ENCODE measurements around the gene RASGRF1.

The RASGRF1 gene

GRCh38 chr15:79050341-79050740 is 40.2 kb downstream of the RASGRF1 start:
- Mint-ChIP-seq H3K27me3 (peaks cover 21 to 35% of the 10 kb centered on the region in 2 donors), H3K9me3 (no peaks in the 10 kb centered on the region), H3K4me3 (no peak overlapping the region), H3K36me3 (peaks cover 0 to 3% of the 10 kb centered on the region in 2 donors), H3K27ac (no peak overlapping the region), H3K4me1 (no peaks in the 10 kb centered on the region)
- DNase-seq = no peak
- no peak for ATAC-seq (replicated peaks)

- no peak overlapping the region for H3K27ac Mint-ChIP-seq
- peaks cover 16 to 33% of the 10 kb centered on the region in 2 donors for H3K27me3 Mint-ChIP-seq
- ATAC-seq (replicated peaks) (no peak), DNase-seq (no peak)
- H3K4me3 Mint-ChIP-seq = no peak overlapping the region
- H3K4me1 Mint-ChIP-seq = no peaks in the 10 kb centered on the region
- peaks cover 0 to 3% of the 10 kb centered on the region in 2 donors for H3K36me3 Mint-ChIP-seq
- H3K9me3 Mint-ChIP-seq = no peaks in the 10 kb centered on the region
Measured at GRCh38 chr15:79049416-79049815, 41.2 kb downstream of the RASGRF1 start.

GRCh38 chr15:79047676-79048439 is 42.7 kb downstream of the RASGRF1 start:
- Mint-ChIP-seq H3K4me1 (no peaks in the 10 kb centered on the region), H3K27me3 (peaks cover 28 to 40% of the 10 kb centered on the region in 2 donors), H3K9me3 (peaks cover 6 to 12% of the 10 kb centered on the region in 2 donors), H3K4me3 (no peak overlapping the region), H3K36me3 (peaks cover 0 to 14% of the 10 kb centered on the region in 2 donors), H3K27ac (no peak overlapping the region)
- DNase-seq = no peak
- no peak for ATAC-seq (replicated peaks)

GRCh38 chr15:79046691-79047404 is 43.7 kb downstream of the RASGRF1 start:
- Mint-ChIP-seq H3K27ac (no peak overlapping the region), H3K9me3 (peaks cover 7 to 16% of the 10 kb centered on the region in 2 donors), H3K36me3 (peaks cover 2 to 14% of the 10 kb centered on the region in 2 donors), H3K4me1 (no peaks in the 10 kb centered on the region), H3K4me3 (no peak overlapping the region), H3K27me3 (peaks cover 21 to 33% of the 10 kb centered on the region in 2 donors)
- no peak for ATAC-seq (replicated peaks)
- DNase-seq = no peak

- DNase-seq = no peak
- ATAC-seq (replicated peaks) = no peak
- Mint-ChIP-seq H3K4me3 (no peak overlapping the region), H3K4me1 (peaks cover 0 to 1% of the 10 kb centered on the region in 2 donors), H3K27me3 (peaks cover 31 to 39% of the 10 kb centered on the region in 2 donors), H3K36me3 (peaks cover 2 to 14% of the 10 kb centered on the region in 2 donors), H3K9me3 (peaks cover 7 to 16% of the 10 kb centered on the region in 2 donors), H3K27ac (no peak overlapping the region)
Measured at GRCh38 chr15:79045041-79045440, 45.5 kb downstream of the RASGRF1 start.

- Mint-ChIP-seq H3K4me1 (peaks cover 0 to 1% of the 10 kb centered on the region in 2 donors), H3K27me3 (peaks cover 27 to 33% of the 10 kb centered on the region in 2 donors)
Measured at GRCh38 chr15:79042213-79042928, 48.2 kb downstream of the RASGRF1 start.

GRCh38 chr15:79041601-79042168 is 48.9 kb downstream of the RASGRF1 start:
- H3K4me1 Mint-ChIP-seq = peaks cover 0 to 1% of the 10 kb centered on the region in 2 donors
- no peak overlapping the region for H3K27ac Mint-ChIP-seq
- H3K4me3 Mint-ChIP-seq = no peak overlapping the region
- no peak for ATAC-seq (replicated peaks)
- DNase-seq = no peak
- peaks cover 7 to 16% of the 10 kb centered on the region in 2 donors for H3K9me3 Mint-ChIP-seq
- peaks cover 31 to 35% of the 10 kb centered on the region in 2 donors for H3K27me3 Mint-ChIP-seq
- H3K36me3 Mint-ChIP-seq = peaks cover 2 to 14% of the 10 kb centered on the region in 2 donors

More at GRCh38 chr15:79042213-79042928, 48.2 kb downstream of the RASGRF1 start:
- no peak overlapping the region for H3K4me3 Mint-ChIP-seq
- H3K9me3 Mint-ChIP-seq = peaks cover 7 to 16% of the 10 kb centered on the region in 2 donors
- H3K27ac Mint-ChIP-seq = no peak overlapping the region
- DNase-seq (no peak), ATAC-seq (replicated peaks) (no peak)
- H3K36me3 Mint-ChIP-seq = peaks cover 2 to 14% of the 10 kb centered on the region in 2 donors

DNA sequence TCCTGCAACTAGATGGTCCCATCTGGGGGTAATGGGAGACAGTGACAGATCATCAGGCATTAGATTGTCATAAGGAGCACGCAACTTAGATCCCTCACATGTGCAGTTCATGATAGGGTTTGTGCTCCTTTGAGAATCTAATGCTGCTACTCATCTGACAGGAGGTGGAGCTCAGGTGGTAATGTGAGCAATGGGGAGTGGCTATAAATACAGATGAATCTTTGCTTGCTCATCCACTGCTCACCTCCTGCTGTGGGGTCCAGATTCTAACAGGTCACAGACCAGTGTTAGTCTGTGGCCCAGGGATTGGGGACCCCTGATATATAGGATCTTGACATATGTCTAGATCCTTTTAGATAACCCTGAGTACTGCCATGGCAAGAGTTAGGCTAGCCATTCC is 52.7 kb downstream of the RASGRF1 start:
- H3K4me3 Mint-ChIP-seq = no peak overlapping the region
- H3K27ac Mint-ChIP-seq = no peak overlapping the region
- no peak for DNase-seq
- peaks cover 27 to 33% of the 10 kb centered on the region in 2 donors for H3K27me3 Mint-ChIP-seq
- H3K9me3 Mint-ChIP-seq = peaks cover 2 to 4% of the 10 kb centered on the region in 2 donors
- no peak for ATAC-seq (replicated peaks)
- H3K4me1 Mint-ChIP-seq = peaks cover 0 to 1% of the 10 kb centered on the region in 2 donors
- peaks cover 2 to 8% of the 10 kb centered on the region in 2 donors for H3K36me3 Mint-ChIP-seq

DNA sequence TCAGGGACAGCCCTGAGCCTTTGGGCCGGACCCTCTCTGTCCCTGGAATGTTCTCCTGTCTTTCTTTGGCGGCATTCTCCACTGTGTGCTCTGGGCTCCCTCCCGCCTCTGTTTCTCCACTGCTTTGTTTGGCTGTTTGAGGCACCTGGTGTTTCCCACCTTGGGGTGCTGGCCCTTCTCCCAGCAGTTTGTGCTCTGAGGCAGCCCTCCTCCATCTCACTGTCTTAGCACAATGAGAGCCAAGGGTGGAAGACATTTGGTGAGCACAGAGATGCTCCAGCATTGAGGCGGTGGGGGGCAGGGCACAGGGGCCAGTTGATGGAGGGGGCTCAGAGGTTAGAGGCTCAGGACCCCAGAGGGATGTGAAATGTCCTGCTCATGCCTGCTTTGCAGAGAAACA is 54.3 kb downstream of the RASGRF1 start:
- ATAC-seq (replicated peaks) = no peak
- H3K4me1 Mint-ChIP-seq = peaks cover 0 to 1% of the 10 kb centered on the region in 2 donors

GRCh38 chr15:79035814-79036213 is 54.8 kb downstream of the RASGRF1 start:
- peak overlapping the region; percentile 52 for H3K27ac Mint-ChIP-seq
- H3K4me1 Mint-ChIP-seq = peaks cover 0 to 1% of the 10 kb centered on the region in 2 donors
- H3K9me3 Mint-ChIP-seq = no peaks in the 10 kb centered on the region
- peaks cover 0 to 4% of the 10 kb centered on the region in 2 donors for H3K36me3 Mint-ChIP-seq
- ATAC-seq (replicated peaks) (no peak), DNase-seq (no peak)
- no peak overlapping the region for H3K4me3 Mint-ChIP-seq
- H3K27me3 Mint-ChIP-seq = peaks cover 32 to 34% of the 10 kb centered on the region in 2 donors

More for the DNA sequence above, 54.3 kb downstream of the RASGRF1 start:
- Mint-ChIP-seq H3K9me3 (no peaks in the 10 kb centered on the region), H3K27me3 (peaks cover 32 to 34% of the 10 kb centered on the region in 2 donors), H3K27ac (no peak overlapping the region), H3K4me3 (no peak overlapping the region), H3K36me3 (peaks cover 0 to 4% of the 10 kb centered on the region in 2 donors)
- no peak for DNase-seq

GRCh38 chr15:79035111-79035601 is 55.4 kb downstream of the RASGRF1 start:
- Mint-ChIP-seq H3K9me3 (no peaks in the 10 kb centered on the region), H3K4me3 (no peak overlapping the region), H3K27me3 (peaks cover 29 to 32% of the 10 kb centered on the region in 2 donors), H3K27ac (peak overlapping the region; percentile 51), H3K36me3 (peaks cover 0 to 4% of the 10 kb centered on the region in 2 donors), H3K4me1 (no peaks in the 10 kb centered on the region)
- ATAC-seq (replicated peaks) (peak; percentile 19 to 54), DNase-seq (no peak)

- Mint-ChIP-seq H3K4me3 (no peak overlapping the region), H3K9me3 (no peaks in the 10 kb centered on the region), H3K27ac (no peak overlapping the region), H3K36me3 (peaks cover 0 to 4% of the 10 kb centered on the region in 2 donors), H3K4me1 (no peaks in the 10 kb centered on the region), H3K27me3 (peaks cover 27 to 30% of the 10 kb centered on the region in 2 donors)
- no peak for ATAC-seq (replicated peaks)
- no peak for DNase-seq
Measured at GRCh38 chr15:79034284-79034683, 56.3 kb downstream of the RASGRF1 start.

DNA sequence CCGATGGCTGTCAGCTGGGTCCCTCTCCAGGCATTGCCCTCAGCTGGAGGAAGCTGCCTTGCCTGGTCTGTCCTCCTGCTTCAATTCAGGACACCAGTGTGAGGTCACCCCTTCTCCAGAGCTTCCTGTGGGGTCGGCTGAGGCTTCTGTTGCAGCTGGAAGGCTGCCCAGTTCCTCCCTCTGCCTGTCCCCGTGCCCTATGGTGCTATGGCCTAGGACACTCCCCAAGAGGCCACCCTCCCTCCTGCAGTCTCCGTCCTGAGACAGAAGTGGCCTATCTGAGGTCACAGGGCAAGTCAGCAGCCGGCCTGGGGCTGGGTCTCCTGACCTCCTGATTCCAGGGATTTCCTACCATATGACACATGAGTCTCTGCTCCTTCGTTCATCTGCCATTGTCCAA is 57.9 kb downstream of the RASGRF1 start:
- no peak for DNase-seq
- peaks cover 0 to 4% of the 10 kb centered on the region in 2 donors for H3K36me3 Mint-ChIP-seq
- peaks cover 27 to 33% of the 10 kb centered on the region in 2 donors for H3K27me3 Mint-ChIP-seq
- no peaks in the 10 kb centered on the region for H3K4me1 Mint-ChIP-seq
- no peak for ATAC-seq (replicated peaks)
- no peak overlapping the region for H3K27ac Mint-ChIP-seq
- H3K9me3 Mint-ChIP-seq = no peaks in the 10 kb centered on the region
- H3K4me3 Mint-ChIP-seq = no peak overlapping the region

Data from stimulated activated naive B cell treated with anti-CD40 and anti-IgM and Interleukin-4, amounts not matched to agents 10 μg/mL and 1 μg/mL and 100 μg/mL, for 72 hours (primary cell).